ENCODE data around the gene SPHK2. TPM values are rescaled to one million over a fixed set of nuclear protein-coding genes. Genes with fewer than 3 reads are reported as not detected.

The SPHK2 gene
- polyA plus RNA-seq, 3 donors, result 8.5 to 9.4 (median 9.1) TPM

GRCh38 chr19:48603449-48603848 lies 15.9 kb upstream of the SPHK2 start:
- no peak overlapping the region for H3K4me3 Mint-ChIP-seq

GRCh38 chr19:48603850-48604249 lies 15.5 kb upstream of the SPHK2 start:
- Histone ChIP-seq H3K4me3 (replicated peaks in 1 of 3; ENCODE audit: low read depth in 2 of 3, low read length in 3 of 3) (no peak overlapping the region), H3K4me1 (ENCODE audit: control insufficient read depth in 1 of 2, insufficient read depth in 2 of 2, low read length in 2 of 2) (peaks cover 1 to 4% of the 10 kb centered on the region in 2 donors), H3K4me2 (replicated peaks; ENCODE audit: extremely low read depth, low read length, poor library complexity, severe bottlenecking) (no peak overlapping the region), H3K9me3 (replicated peaks in 1 of 2; ENCODE audit: control insufficient read depth in 1 of 2, insufficient read depth in 1 of 2, low read length in 2 of 2) (no peaks in the 10 kb centered on the region), H3K9ac (ENCODE audit: insufficient read depth, low read length, poor library complexity, severe bottlenecking) (no peak overlapping the region), H4K20me1 (ENCODE audit: insufficient read depth, low read length) (no peaks in the 10 kb centered on the region), H3K79me2 (ENCODE audit: insufficient read depth, low read length) (no peaks in the 10 kb centered on the region), H3K27me3 (ENCODE audit: control insufficient read depth in 2 of 2, insufficient read depth in 2 of 2, low read length in 2 of 2) (no peaks in the 10 kb centered on the region), H3K36me3 (replicated peaks in 1 of 2; ENCODE audit: control insufficient read depth in 1 of 2, insufficient read depth in 2 of 2, low read length in 2 of 2) (no peaks in the 10 kb centered on the region), H3K27ac (ENCODE audit: low read depth in 1 of 2, low read length in 2 of 2) (no peak overlapping the region), H2AFZ (ENCODE audit: insufficient read depth, low read depth, low read length, poor library complexity, severe bottlenecking) (no peak overlapping the region)
- intact Hi-C loops (cut with micrococcal nuclease), result no loop called here
- H3K9me3 Mint-ChIP-seq, result no peaks in the 10 kb centered on the region
- TF ChIP-seq CTCF (IDR thresholded peaks at IDR 0.05), result no peak
- peaks cover under 1 to 8% (median 6%) of the 10 kb centered on the region in 3 donors for H3K27me3 Mint-ChIP-seq (ENCODE audit: low read depth in 3 of 3)
- H3K36me3 Mint-ChIP-seq, result no peaks in the 10 kb centered on the region
- H3K27ac Mint-ChIP-seq, result no peak overlapping the region
- DNase-seq, result no peak
- 95% methylated on average over 6 of the region's 9 CpGs for WGBS (ENCODE audit: insufficient coverage)
- peaks cover 6% of the 10 kb centered on the region for H3K4me1 Mint-ChIP-seq
- H3K4me3 Mint-ChIP-seq, result no peak overlapping the region

More at GRCh38 chr19:48603449-48603848, 15.9 kb upstream of the SPHK2 start:
- intact Hi-C loops (cut with micrococcal nuclease), result no loop called here
- Mint-ChIP-seq H3K9me3 (peaks cover 0 to 2% (median 0%) of the 10 kb centered on the region in 7 donors), H3K36me3 (no peaks in the 10 kb centered on the region), H3K27me3 (ENCODE audit: low read depth in 3 of 3) (peaks cover 0 to 10% (median 8%) of the 10 kb centered on the region in 3 donors), H3K27ac (no peak overlapping the region), H3K4me1 (peaks cover 2% of the 10 kb centered on the region)
- Histone ChIP-seq H3K9me3 (replicated peaks in 1 of 2; ENCODE audit: control insufficient read depth in 1 of 2, insufficient read depth in 1 of 2, low read length in 2 of 2) (no peaks in the 10 kb centered on the region), H3K4me1 (ENCODE audit: control insufficient read depth in 1 of 2, insufficient read depth in 2 of 2, low read length in 2 of 2) (peaks cover 0 to under 1% of the 10 kb centered on the region in 2 donors), H3K9ac (ENCODE audit: insufficient read depth, low read length, poor library complexity, severe bottlenecking) (no peak overlapping the region), H3K4me2 (replicated peaks; ENCODE audit: extremely low read depth, low read length, poor library complexity, severe bottlenecking) (no peak overlapping the region), H3K4me3 (replicated peaks in 1 of 3; ENCODE audit: low read depth in 2 of 3, low read length in 3 of 3) (no peak overlapping the region), H3K79me2 (ENCODE audit: insufficient read depth, low read length) (no peaks in the 10 kb centered on the region), H3K36me3 (replicated peaks in 1 of 2; ENCODE audit: control insufficient read depth in 1 of 2, insufficient read depth in 2 of 2, low read length in 2 of 2) (no peaks in the 10 kb centered on the region), H4K20me1 (ENCODE audit: insufficient read depth, low read length) (no peaks in the 10 kb centered on the region), H3K27ac (ENCODE audit: low read depth in 1 of 2, low read length in 2 of 2) (no peak overlapping the region), H3K27me3 (ENCODE audit: control insufficient read depth in 2 of 2, insufficient read depth in 2 of 2, low read length in 2 of 2) (no peaks in the 10 kb centered on the region), H2AFZ (ENCODE audit: insufficient read depth, low read depth, low read length, poor library complexity, severe bottlenecking) (no peak overlapping the region)
- WGBS (ENCODE audit: insufficient coverage), result 94% methylated on average over 39 of the region's 39 CpGs
- no peak for DNase-seq
- no peak for TF ChIP-seq CTCF (IDR thresholded peaks at IDR 0.05)
